PC-3 (cell line): ENCODE results near the gene ANGPTL1.

ENCODE experiments used
- EZH2 ChIP-seq: fragments of 300-600 bp; sonication (generic); IDR thresholded peaks from one replicate; pipeline ENCODE4 v1.6.1; 2017; ENCODE audit warnings: antibody characterized with exemption, mild to moderate bottlenecking, low read length; ENCODE audit not compliant: unreplicated experiment
- EZH2phosphoT487 ChIP-seq: fragments of 300-600 bp; sonication (generic); IDR thresholded peaks from 2 replicates; pipeline ENCODE4 v1.6.1; 2018; ENCODE audit warnings: mild to moderate bottlenecking, antibody characterized with exemption, low read length, borderline replicate concordance
- TF ChIP-seq, protein P1 (sequence below): fragments of 300-600 bp; sonication (generic); conservative IDR thresholded peaks from 2 replicates; pipeline ENCODE4 v1.5.1; 2017; ENCODE audit warnings: antibody characterized with exemption, low read depth, mild to moderate bottlenecking, low read length

DNA sequence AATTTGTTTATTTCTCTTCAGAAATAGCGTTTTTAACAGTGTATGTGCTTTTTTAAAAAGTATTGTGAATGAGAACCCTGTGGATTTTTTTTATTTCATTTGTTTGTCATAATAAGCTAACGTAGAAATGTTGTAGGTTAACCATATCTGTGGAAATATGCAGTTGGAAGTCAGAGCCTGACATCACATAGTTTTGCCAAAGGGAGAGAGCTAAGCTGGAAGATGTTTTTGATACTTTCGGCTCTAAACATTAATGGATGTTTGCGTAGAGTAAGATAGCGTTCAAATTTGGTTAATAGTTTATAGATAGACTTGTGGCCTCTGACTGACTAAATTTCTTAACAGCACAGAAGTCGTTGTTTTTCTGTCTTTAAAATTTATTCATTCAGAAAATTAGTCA, 47.4 kb upstream of the ANGPTL1 start:
- TF ChIP-seq EZH2 (no peak), EZH2phosphoT487 (no peak)
- TF ChIP-seq, protein P1, sequence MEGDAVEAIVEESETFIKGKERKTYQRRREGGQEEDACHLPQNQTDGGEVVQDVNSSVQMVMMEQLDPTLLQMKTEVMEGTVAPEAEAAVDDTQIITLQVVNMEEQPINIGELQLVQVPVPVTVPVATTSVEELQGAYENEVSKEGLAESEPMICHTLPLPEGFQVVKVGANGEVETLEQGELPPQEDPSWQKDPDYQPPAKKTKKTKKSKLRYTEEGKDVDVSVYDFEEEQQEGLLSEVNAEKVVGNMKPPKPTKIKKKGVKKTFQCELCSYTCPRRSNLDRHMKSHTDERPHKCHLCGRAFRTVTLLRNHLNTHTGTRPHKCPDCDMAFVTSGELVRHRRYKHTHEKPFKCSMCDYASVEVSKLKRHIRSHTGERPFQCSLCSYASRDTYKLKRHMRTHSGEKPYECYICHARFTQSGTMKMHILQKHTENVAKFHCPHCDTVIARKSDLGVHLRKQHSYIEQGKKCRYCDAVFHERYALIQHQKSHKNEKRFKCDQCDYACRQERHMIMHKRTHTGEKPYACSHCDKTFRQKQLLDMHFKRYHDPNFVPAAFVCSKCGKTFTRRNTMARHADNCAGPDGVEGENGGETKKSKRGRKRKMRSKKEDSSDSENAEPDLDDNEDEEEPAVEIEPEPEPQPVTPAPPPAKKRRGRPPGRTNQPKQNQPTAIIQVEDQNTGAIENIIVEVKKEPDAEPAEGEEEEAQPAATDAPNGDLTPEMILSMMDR = no peak
